ENCODE data around the gene NRCAM. TPM values are rescaled to one million over a fixed set of nuclear protein-coding genes. Genes with fewer than 3 reads are reported as not detected.

NRCAM gene
- total RNA-seq, 1 donor from 2014 or later, result not detected

GRCh38 chr7:108301387-108301786, 154.8 kb downstream of the NRCAM start:
- intact Hi-C loops (cut with micrococcal nuclease), result no loop called here
- Mint-ChIP-seq H3K4me1 (no peaks in the 10 kb centered on the region), H3K27ac (no peak overlapping the region), H3K36me3 (ENCODE audit: low read depth) (no peaks in the 10 kb centered on the region), H3K4me3 (no peak overlapping the region), H3K9me3 (no peaks in the 10 kb centered on the region), H3K27me3 (peaks cover 4% of the 10 kb centered on the region)
- no peak for DNase-seq

- Mint-ChIP-seq H3K36me3 (ENCODE audit: low read depth) (no peaks in the 10 kb centered on the region), H3K27ac (no peak overlapping the region), H3K4me1 (no peaks in the 10 kb centered on the region), H3K4me3 (no peak overlapping the region), H3K9me3 (no peaks in the 10 kb centered on the region), H3K27me3 (peaks cover 2% of the 10 kb centered on the region)
- intact Hi-C loops (cut with micrococcal nuclease), result no loop called here
- DNase-seq, result no peak
Measured at GRCh38 chr7:108299251-108299973, 156.8 kb downstream of the NRCAM start.

GRCh38 chr7:108296911-108297310, 159.3 kb downstream of the NRCAM start:
- Mint-ChIP-seq H3K36me3 (ENCODE audit: low read depth) (no peaks in the 10 kb centered on the region), H3K27ac (no peak overlapping the region), H3K27me3 (peaks cover 2% of the 10 kb centered on the region), H3K9me3 (no peaks in the 10 kb centered on the region), H3K4me3 (no peak overlapping the region), H3K4me1 (no peaks in the 10 kb centered on the region)
- no peak for DNase-seq
- intact Hi-C loops (cut with micrococcal nuclease), result no loop called here

- Mint-ChIP-seq H3K9me3 (no peaks in the 10 kb centered on the region), H3K27me3 (peaks cover 2% of the 10 kb centered on the region), H3K4me3 (no peak overlapping the region), H3K27ac (no peak overlapping the region), H3K36me3 (ENCODE audit: low read depth) (no peaks in the 10 kb centered on the region), H3K4me1 (no peaks in the 10 kb centered on the region)
- DNase-seq, result no peak
- intact Hi-C loops (cut with micrococcal nuclease), result no loop called here
Measured at GRCh38 chr7:108294595-108294994, 161.6 kb downstream of the NRCAM start.

GRCh38 chr7:108293149-108293612, 163.1 kb downstream of the NRCAM start:
- Mint-ChIP-seq H3K9me3 (no peaks in the 10 kb centered on the region), H3K27ac (no peak overlapping the region), H3K4me3 (no peak overlapping the region)

GRCh38 chr7:108292541-108292940, 163.7 kb downstream of the NRCAM start:
- H3K36me3 Mint-ChIP-seq (ENCODE audit: low read depth), result no peaks in the 10 kb centered on the region
- peaks cover 2% of the 10 kb centered on the region for H3K27me3 Mint-ChIP-seq
- intact Hi-C loops (cut with micrococcal nuclease), result no loop called here
- H3K4me3 Mint-ChIP-seq, result no peak overlapping the region
- no peak overlapping the region for H3K27ac Mint-ChIP-seq
- no peak for DNase-seq
- H3K9me3 Mint-ChIP-seq, result no peaks in the 10 kb centered on the region
- H3K4me1 Mint-ChIP-seq, result no peaks in the 10 kb centered on the region

More at GRCh38 chr7:108293149-108293612, 163.1 kb downstream of the NRCAM start:
- H3K4me1 Mint-ChIP-seq, result no peaks in the 10 kb centered on the region
- H3K36me3 Mint-ChIP-seq (ENCODE audit: low read depth), result no peaks in the 10 kb centered on the region
- intact Hi-C loops (cut with micrococcal nuclease), result no loop called here
- H3K27me3 Mint-ChIP-seq, result peaks cover 2% of the 10 kb centered on the region
- DNase-seq, result no peak

- H3K27me3 Mint-ChIP-seq, result peaks cover 2% of the 10 kb centered on the region
- H3K4me3 Mint-ChIP-seq, result no peak overlapping the region
- H3K27ac Mint-ChIP-seq, result no peak overlapping the region
- no peaks in the 10 kb centered on the region for H3K36me3 Mint-ChIP-seq (ENCODE audit: low read depth)
- no peak for DNase-seq
- no peaks in the 10 kb centered on the region for H3K4me1 Mint-ChIP-seq
- no peaks in the 10 kb centered on the region for H3K9me3 Mint-ChIP-seq
- intact Hi-C loops (cut with micrococcal nuclease), result no loop called here
Measured at GRCh38 chr7:108291791-108292440, 164.3 kb downstream of the NRCAM start.

GRCh38 chr7:108291152-108291508, 165.1 kb downstream of the NRCAM start:
- H3K4me1 Mint-ChIP-seq, result no peaks in the 10 kb centered on the region
- H3K4me3 Mint-ChIP-seq, result no peak overlapping the region
- no peaks in the 10 kb centered on the region for H3K36me3 Mint-ChIP-seq (ENCODE audit: low read depth)
- no peaks in the 10 kb centered on the region for H3K9me3 Mint-ChIP-seq
- H3K27ac Mint-ChIP-seq, result no peak overlapping the region
- no peak for DNase-seq
- intact Hi-C loops (cut with micrococcal nuclease), result no loop called here
- H3K27me3 Mint-ChIP-seq, result peaks cover 3% of the 10 kb centered on the region

GRCh38 chr7:108290459-108291151, 165.6 kb downstream of the NRCAM start:
- no peaks in the 10 kb centered on the region for H3K9me3 Mint-ChIP-seq
- no peak for DNase-seq
- H3K27me3 Mint-ChIP-seq, result peaks cover 4% of the 10 kb centered on the region
- no peaks in the 10 kb centered on the region for H3K36me3 Mint-ChIP-seq (ENCODE audit: low read depth)
- intact Hi-C loops (cut with micrococcal nuclease), result no loop called here
- H3K27ac Mint-ChIP-seq, result no peak overlapping the region
- H3K4me3 Mint-ChIP-seq, result no peak overlapping the region
- H3K4me1 Mint-ChIP-seq, result no peaks in the 10 kb centered on the region

GRCh38 chr7:108289852-108290251, 166.4 kb downstream of the NRCAM start:
- peaks cover 5% of the 10 kb centered on the region for H3K27me3 Mint-ChIP-seq
- DNase-seq, result no peak
- intact Hi-C loops (cut with micrococcal nuclease), result no loop called here
- no peak overlapping the region for H3K4me3 Mint-ChIP-seq
- no peaks in the 10 kb centered on the region for H3K9me3 Mint-ChIP-seq
- no peaks in the 10 kb centered on the region for H3K36me3 Mint-ChIP-seq (ENCODE audit: low read depth)
- H3K27ac Mint-ChIP-seq, result no peak overlapping the region
- no peaks in the 10 kb centered on the region for H3K4me1 Mint-ChIP-seq

- intact Hi-C loops (cut with micrococcal nuclease), result no loop called here
- H3K27ac Mint-ChIP-seq, result no peak overlapping the region
- H3K9me3 Mint-ChIP-seq, result no peaks in the 10 kb centered on the region
- peaks cover 6% of the 10 kb centered on the region for H3K4me1 Mint-ChIP-seq
- H3K4me3 Mint-ChIP-seq, result no peak overlapping the region
- no peaks in the 10 kb centered on the region for H3K36me3 Mint-ChIP-seq (ENCODE audit: low read depth)
- H3K27me3 Mint-ChIP-seq, result peaks cover 6% of the 10 kb centered on the region
- no peak for DNase-seq
Measured at GRCh38 chr7:108287857-108288256, 168.4 kb downstream of the NRCAM start.

GRCh38 chr7:108286290-108286904, 169.8 kb downstream of the NRCAM start:
- Mint-ChIP-seq H3K27ac (no peak overlapping the region), H3K4me1 (peaks cover 6% of the 10 kb centered on the region), H3K4me3 (no peak overlapping the region), H3K27me3 (peaks cover 6% of the 10 kb centered on the region), H3K36me3 (ENCODE audit: low read depth) (no peaks in the 10 kb centered on the region), H3K9me3 (no peaks in the 10 kb centered on the region)
- DNase-seq, result no peak
- intact Hi-C loops (cut with micrococcal nuclease), result no loop called here

- Mint-ChIP-seq H3K36me3 (ENCODE audit: low read depth) (no peaks in the 10 kb centered on the region), H3K27me3 (peaks cover 6% of the 10 kb centered on the region), H3K4me1 (peaks cover 6% of the 10 kb centered on the region), H3K27ac (no peak overlapping the region), H3K9me3 (no peaks in the 10 kb centered on the region), H3K4me3 (no peak overlapping the region)
- DNase-seq, result no peak
- intact Hi-C loops (cut with micrococcal nuclease), result no loop called here
Measured at GRCh38 chr7:108285778-108286177, 170.5 kb downstream of the NRCAM start.

GRCh38 chr7:108285003-108285368, 171.2 kb downstream of the NRCAM start:
- Mint-ChIP-seq H3K9me3 (no peaks in the 10 kb centered on the region), H3K27ac (no peak overlapping the region), H3K27me3 (peaks cover 6% of the 10 kb centered on the region), H3K4me3 (no peak overlapping the region), H3K4me1 (peaks cover 6% of the 10 kb centered on the region), H3K36me3 (ENCODE audit: low read depth) (no peaks in the 10 kb centered on the region)
- DNase-seq, result no peak
- intact Hi-C loops (cut with micrococcal nuclease), result no loop called here

Measured in activated CD4-positive, alpha-beta T cell treated with anti-CD3 and anti-CD28 coated beads, Interleukin-2, amount 10 ng/mL, durations not matched to agents 24 days and 14 days (primary cell).